Epithelial cell of esophagus (primary cell): Measurements from ENCODE around the gene GPATCH2.
"Not testable (repeated sequence)": the region's sequence is repeated elsewhere in the genome, so short reads cannot be mapped to it uniquely, and the experiment has no call there.

Experiments used
- DNase-seq: peaks from one replicate; pipeline ENCODE4 v3.0.0; 2010; ENCODE audit warnings: low read depth
- H3K4me3 ChIP-seq: 2 replicates; pipeline ENCODE4 v1.5.1; 2011; ENCODE audit warnings: mild to moderate bottlenecking, low read length, control low read depth
- TF ChIP-seq, protein P1 (sequence below): IDR thresholded peaks from 2 replicates; pipeline ENCODE4 v1.5.1; 2011; ENCODE audit warnings: low read depth, mild to moderate bottlenecking, low read length, control low read depth, inconsistent platforms; ENCODE audit not compliant: insufficient read depth; ENCODE audit errors: missing control alignments

The GPATCH2 gene

DNA sequence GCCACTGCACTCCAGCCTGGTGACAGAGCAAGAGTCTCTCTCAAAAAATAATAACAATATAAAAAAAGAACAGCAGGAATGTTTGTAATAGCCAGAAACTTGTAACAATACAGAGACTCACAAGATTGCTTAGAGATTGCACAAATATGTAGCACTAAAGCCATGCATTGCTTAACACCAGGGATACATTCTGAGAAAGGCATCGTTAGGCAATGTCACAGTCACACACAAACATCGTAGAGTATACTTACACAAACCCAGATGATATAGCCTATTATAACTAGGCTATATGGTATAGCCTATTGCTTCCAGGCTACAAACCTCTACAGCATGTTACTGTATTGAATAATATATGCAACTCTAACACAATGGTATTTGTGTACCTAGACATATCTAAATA is 45.3 kb downstream of the GPATCH2 start:
- DNase-seq = no peak
- no peak overlapping the region for H3K4me3 ChIP-seq
- TF ChIP-seq, protein P1, sequence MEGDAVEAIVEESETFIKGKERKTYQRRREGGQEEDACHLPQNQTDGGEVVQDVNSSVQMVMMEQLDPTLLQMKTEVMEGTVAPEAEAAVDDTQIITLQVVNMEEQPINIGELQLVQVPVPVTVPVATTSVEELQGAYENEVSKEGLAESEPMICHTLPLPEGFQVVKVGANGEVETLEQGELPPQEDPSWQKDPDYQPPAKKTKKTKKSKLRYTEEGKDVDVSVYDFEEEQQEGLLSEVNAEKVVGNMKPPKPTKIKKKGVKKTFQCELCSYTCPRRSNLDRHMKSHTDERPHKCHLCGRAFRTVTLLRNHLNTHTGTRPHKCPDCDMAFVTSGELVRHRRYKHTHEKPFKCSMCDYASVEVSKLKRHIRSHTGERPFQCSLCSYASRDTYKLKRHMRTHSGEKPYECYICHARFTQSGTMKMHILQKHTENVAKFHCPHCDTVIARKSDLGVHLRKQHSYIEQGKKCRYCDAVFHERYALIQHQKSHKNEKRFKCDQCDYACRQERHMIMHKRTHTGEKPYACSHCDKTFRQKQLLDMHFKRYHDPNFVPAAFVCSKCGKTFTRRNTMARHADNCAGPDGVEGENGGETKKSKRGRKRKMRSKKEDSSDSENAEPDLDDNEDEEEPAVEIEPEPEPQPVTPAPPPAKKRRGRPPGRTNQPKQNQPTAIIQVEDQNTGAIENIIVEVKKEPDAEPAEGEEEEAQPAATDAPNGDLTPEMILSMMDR = no peak

DNA sequence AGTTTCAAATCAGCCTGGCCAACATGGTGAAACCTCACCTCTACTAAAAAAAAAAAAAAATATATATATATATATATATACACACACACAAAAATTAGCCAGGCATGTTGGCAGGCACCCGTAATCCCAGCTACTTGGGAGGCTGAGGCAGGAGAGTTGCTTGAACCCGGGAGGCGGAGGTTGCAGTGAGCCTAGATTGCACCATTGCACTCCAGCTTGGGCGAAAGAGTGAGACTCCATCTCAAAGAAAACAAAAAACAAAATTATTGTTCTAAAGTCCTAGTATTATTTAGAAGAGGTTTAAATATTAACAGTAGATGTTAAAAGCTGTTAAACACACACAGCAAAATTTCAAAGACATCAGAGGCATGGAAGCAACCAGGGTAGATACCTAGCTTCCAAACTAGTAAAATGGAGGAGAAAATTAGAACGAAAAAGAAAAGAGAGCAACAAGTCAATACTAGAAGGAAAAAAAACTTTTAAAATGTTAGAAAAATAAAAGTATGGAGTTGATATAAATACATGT is 46.5 kb downstream of the GPATCH2 start:
- not testable (repeated sequence) for H3K4me3 ChIP-seq, DNase-seq

DNA sequence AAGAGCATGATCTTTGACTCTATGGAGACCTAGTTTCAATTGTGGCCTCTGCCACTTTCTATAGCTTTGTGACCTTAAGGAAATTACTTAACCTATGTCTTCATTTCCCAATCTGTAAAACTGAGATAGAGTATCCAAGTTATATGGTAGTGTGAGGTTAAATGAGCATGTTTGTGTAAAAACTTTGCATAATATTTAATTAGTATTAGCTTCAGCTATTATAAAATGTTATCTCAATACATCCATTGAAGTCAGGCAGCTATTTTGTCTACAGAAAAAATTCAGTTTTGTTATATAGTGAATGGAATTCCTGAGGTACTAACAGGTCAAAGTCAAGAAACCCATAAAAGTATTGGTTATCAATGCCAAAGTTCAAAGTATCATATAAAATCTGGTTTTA is 53.6 kb downstream of the GPATCH2 start:
- no peak for DNase-seq
- TF ChIP-seq, protein P1 = no peak
- no peak overlapping the region for H3K4me3 ChIP-seq

DNA sequence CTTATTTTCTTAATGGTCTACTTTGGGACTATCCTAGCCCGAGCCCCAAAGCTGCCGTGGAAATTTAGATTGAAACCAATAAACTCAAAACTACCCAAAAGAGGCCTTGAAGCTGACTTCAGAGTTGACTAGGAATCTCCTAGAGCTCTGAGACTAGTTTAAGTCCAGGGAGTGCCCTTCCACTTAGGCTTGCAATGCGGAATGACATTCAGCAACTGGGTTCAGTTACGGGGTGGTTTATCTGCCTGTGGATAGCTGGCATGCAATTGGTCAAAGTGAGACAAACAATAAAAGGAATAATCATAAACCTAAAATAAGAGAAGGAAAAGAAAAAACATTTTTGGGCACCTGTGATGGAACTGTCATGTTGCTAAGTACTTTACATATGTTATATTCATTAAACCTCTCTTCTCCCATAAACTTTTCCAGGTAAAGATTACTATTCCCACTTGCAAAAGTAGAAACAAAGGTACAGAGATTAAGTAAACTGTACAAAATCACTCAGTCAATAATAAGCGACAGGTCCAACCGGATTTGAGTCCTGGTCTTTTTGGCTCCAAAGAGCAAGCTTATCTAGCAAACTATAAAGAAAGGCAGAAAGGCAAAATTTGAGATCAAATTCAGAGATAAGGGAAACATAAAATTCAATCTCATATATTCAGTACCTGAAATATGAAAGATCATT is 56.5 kb downstream of the GPATCH2 start:
- TF ChIP-seq, protein P1 = no peak
- H3K4me3 ChIP-seq = no peak overlapping the region
- DNase-seq = no peak

DNA sequence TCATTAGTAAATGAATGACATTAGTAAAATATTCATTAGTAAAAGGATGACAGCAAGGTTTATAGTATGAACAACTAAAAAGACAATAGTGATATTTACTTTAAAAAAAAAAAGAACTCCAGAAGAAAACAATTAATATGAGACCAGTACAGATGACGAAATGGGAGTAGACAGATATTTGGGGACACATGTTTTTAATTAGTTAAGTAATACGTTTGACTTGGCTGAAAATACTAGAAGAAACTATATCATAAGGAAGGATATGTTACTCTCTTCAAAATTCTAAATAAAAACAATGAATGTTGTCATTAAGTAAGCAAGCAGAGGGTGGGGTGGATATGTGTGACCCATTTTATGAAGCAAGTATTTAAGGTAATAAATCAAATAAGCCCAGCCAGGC is 61.9 kb downstream of the GPATCH2 start:
- no peak for DNase-seq
- TF ChIP-seq, protein P1 = no peak
- no peak overlapping the region for H3K4me3 ChIP-seq

DNA sequence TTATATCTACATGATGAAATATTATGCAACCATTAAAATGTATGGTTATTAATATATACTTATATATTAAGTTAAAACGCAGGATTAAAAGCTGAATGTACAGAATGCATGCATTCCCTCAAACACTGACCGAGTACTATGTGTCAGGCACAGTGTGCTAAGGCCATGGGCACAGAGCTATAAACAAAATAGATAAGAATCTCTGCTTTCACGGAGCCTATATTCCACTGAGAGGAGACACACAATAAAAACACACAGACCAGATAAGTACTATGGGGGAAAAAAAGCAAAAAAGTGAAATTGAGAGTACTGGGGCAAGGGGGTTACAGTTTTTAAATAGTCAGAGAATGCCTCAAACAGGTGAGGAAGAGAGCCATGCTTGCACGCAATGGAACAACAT is 62.7 kb downstream of the GPATCH2 start:
- no peak overlapping the region for H3K4me3 ChIP-seq
- no peak for DNase-seq
- TF ChIP-seq, protein P1 = no peak

DNA sequence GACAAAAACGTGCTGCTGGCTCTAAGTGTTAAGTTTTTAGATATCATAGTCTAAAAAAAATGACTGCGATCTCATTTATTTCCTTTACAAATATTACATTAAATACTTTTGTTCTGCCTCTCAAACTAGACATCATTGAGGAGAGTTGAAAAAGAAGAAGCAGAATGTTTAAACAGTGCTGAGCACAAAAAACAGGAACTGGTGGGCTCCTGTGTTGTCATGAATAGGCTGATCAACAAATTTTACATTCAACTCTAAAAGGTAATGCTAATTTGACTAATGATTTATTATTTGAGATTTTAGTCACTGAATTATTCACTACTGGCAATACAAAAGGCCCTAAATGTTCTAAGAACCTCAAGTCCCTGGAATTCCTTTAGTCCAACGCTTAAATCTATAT is 66.1 kb downstream of the GPATCH2 start:
- TF ChIP-seq, protein P1 = no peak
- no peak for DNase-seq
- H3K4me3 ChIP-seq = no peak overlapping the region
